SK-N-SH (cell line): ENCODE data around the gene WDR93. TPM values are rescaled to one million over a fixed set of nuclear protein-coding genes. Genes with fewer than 3 reads are reported as not detected.

ENCODE experiments used
- CTCF ChIA-PET: fragments of 300-600, 350-600 bp; formaldehyde crosslinking; extraction: SDS; loops from one replicate; lab custom pipeline; 2021; lab: Yijun Ruan, JAX
- POLR2A ChIA-PET: fragments of 350-600 bp; sonication (Branson Sonifier 250); formaldehyde crosslinking; extraction: SDS; loops from one replicate; lab custom pipeline; 2020; ENCODE audit warnings: antibody characterized with exemption, inconsistent platforms; lab: Yijun Ruan, JAX
- DNase-seq: peaks from one replicate; pipeline ENCODE4 v3.0.0; 2012
- H2AFZ ChIP-seq: fragments of 200-600 bp; sonication (generic); 2 replicates; pipeline ENCODE4 v1.8.1; 2016; ENCODE audit warnings: antibody characterized with exemption, mild to moderate bottlenecking, low read depth
- H3F3A ChIP-seq: fragments of 200-600 bp; sonication (generic); replicated peaks from 2 replicates; pipeline ENCODE3; 2016; ENCODE audit warnings: antibody characterized with exemption, mild to moderate bottlenecking; ENCODE audit not compliant: insufficient read depth
- H3K27ac ChIP-seq, 2 experiments: fragments of 200-500 bp in 1 of 2; fragments of 200-600 bp in 1 of 2; sonication (Bioruptor generic) in 1 of 2; sonication (generic), shearing (Covaris generic) in 1 of 2; 2 replicates each; pipeline versions ENCODE4 v1.5.1 to v1.6.1; 2014 to 2016; ENCODE audit warnings: low read depth in 2 of 2, inconsistent platforms in 1 of 2, low read length in 1 of 2, mild to moderate bottlenecking in 1 of 2, mixed read lengths in 1 of 2
- H3K27me3 ChIP-seq: fragments of 200-600 bp; sonication (generic), shearing (Covaris generic); 2 replicates; pipeline ENCODE4 v1.6.1; 2016; ENCODE audit warnings: mixed run types; ENCODE audit not compliant: insufficient read depth
- H3K36me3 ChIP-seq, 2 experiments: fragments of 200-500 bp in 1 of 2; fragments of 200-600 bp in 1 of 2; sonication (Bioruptor generic) in 1 of 2; sonication (generic) in 1 of 2; replicated peaks in 1 of 2; 2 replicates each; pipeline versions ENCODE3 to v1.5.1; 2014 to 2016; ENCODE audit warnings: low read length in 1 of 2, mild to moderate bottlenecking in 1 of 2; ENCODE audit not compliant: insufficient read depth in 2 of 2, control insufficient read depth in 1 of 2
- H3K4me1 ChIP-seq, 2 experiments: fragments of 200-500 bp in 1 of 2; fragments of 200-600 bp in 1 of 2; sonication (Bioruptor generic) in 1 of 2; sonication (generic), shearing (Covaris generic) in 1 of 2; 2 replicates each; pipeline versions ENCODE4 v1.5.1 to v1.6.1; 2014 to 2016; ENCODE audit warnings: low read depth in 1 of 2, low read length in 1 of 2, mixed run types in 1 of 2; ENCODE audit not compliant: insufficient read depth in 2 of 2, control insufficient read depth in 1 of 2
- H3K4me2 ChIP-seq: fragments of 200-600 bp; sonication (generic), shearing (Covaris generic); 2 replicates; pipeline ENCODE4 v1.6.1; 2017; ENCODE audit warnings: mixed run types
- H3K4me3 ChIP-seq, 2 experiments: fragments of 200-500 bp in 1 of 2; fragments of 200-600 bp in 1 of 2; sonication (Bioruptor generic) in 1 of 2; sonication (generic), shearing (Covaris generic) in 1 of 2; 2 replicates each; pipeline versions ENCODE4 v1.5.1 to v1.8.1; 2014 to 2016; ENCODE audit warnings: low read depth in 2 of 2, inconsistent platforms in 1 of 2, low read length in 1 of 2, mild to moderate bottlenecking in 1 of 2, mixed read lengths in 1 of 2, moderate library complexity in 1 of 2
- H3K79me2 ChIP-seq: fragments of 200-600 bp; sonication (generic); 2 replicates; pipeline ENCODE4 v1.8.1; 2017; ENCODE audit warnings: mild to moderate bottlenecking; ENCODE audit not compliant: insufficient read depth
- H3K9ac ChIP-seq: fragments of 200-600 bp; sonication (generic); 2 replicates; pipeline ENCODE4 v1.6.1; 2017; ENCODE audit warnings: mixed run types
- H3K9me2 ChIP-seq: fragments of 200-600 bp; sonication (generic); 2 replicates; pipeline ENCODE4 v1.6.1; 2017; ENCODE audit warnings: mixed run types
- H3K9me3 ChIP-seq: fragments of 200-600 bp; sonication (generic); 2 replicates; pipeline ENCODE4 v1.6.1; 2017; ENCODE audit warnings: mixed run types, mild to moderate bottlenecking, moderate library complexity
- H4K20me1 ChIP-seq: fragments of 200-600 bp; sonication (generic); 2 replicates; pipeline ENCODE4 v1.6.1; 2017; ENCODE audit warnings: mild to moderate bottlenecking, mixed run types; ENCODE audit not compliant: insufficient read depth
- EZH2phosphoT487 ChIP-seq: fragments of 200-600 bp; sonication (generic); IDR thresholded peaks from 2 replicates; pipeline ENCODE4 v1.6.1; 2017; ENCODE audit warnings: low read depth, mixed run types, mild to moderate bottlenecking, antibody characterized with exemption, moderate library complexity, borderline replicate concordance
- FOXM1 ChIP-seq: IDR thresholded peaks from 2 replicates; pipeline ENCODE4 v1.4.0; 2012; ENCODE audit warnings: low read depth, mild to moderate bottlenecking
- NFIC ChIP-seq: IDR thresholded peaks from 2 replicates; pipeline ENCODE4 v1.4.0; 2012; ENCODE audit warnings: borderline replicate concordance
- POLR2AphosphoS5 ChIP-seq: IDR thresholded peaks from 2 replicates; pipeline ENCODE4 v1.6.1; 2012; ENCODE audit warnings: low read depth, low read length
- RCOR1 ChIP-seq: fragments of 150-350 bp; IDR thresholded peaks from 2 replicates; pipeline ENCODE4 v1.6.1; 2017; ENCODE audit warnings: antibody characterized with exemption, low read length
- SMC3 ChIP-seq: IDR thresholded peaks from 2 replicates; pipeline ENCODE4 v1.6.1; 2012; ENCODE audit warnings: low read depth, low read length, improper control_type of control experiment
- WGBS: methylation state at CpG from one replicate; pipeline ENCODE4 v1.1.6; 2017; ENCODE audit warnings: low lambda C conversion rate; 5-methylcytosine and 5-hydroxymethylcytosine counted together
- polyA plus RNA-seq, 3 experiments: library from polyadenylated mRNA; depleted of rRNA; stranded (reverse); fragments of >200 nt; gene quantifications; 2 replicates each; pipeline ENCODE4 v1.2.3, GENCODE V29; 2012
- TF ChIP-seq, protein P1 (sequence below): fragments of 200-600 bp; sonication (generic); IDR thresholded peaks from 2 replicates; pipeline ENCODE4 v1.6.1; 2017; ENCODE audit warnings: antibody characterized with exemption, mild to moderate bottlenecking, moderate library complexity
- TF ChIP-seq, protein P2 (sequence below): IDR thresholded peaks from 2 replicates; pipeline ENCODE4; 2012

WDR93 gene
- polyA plus RNA-seq, 1 of the 3 experiments (the other 2 are of a cell fraction): 0.35 TPM

DNA sequence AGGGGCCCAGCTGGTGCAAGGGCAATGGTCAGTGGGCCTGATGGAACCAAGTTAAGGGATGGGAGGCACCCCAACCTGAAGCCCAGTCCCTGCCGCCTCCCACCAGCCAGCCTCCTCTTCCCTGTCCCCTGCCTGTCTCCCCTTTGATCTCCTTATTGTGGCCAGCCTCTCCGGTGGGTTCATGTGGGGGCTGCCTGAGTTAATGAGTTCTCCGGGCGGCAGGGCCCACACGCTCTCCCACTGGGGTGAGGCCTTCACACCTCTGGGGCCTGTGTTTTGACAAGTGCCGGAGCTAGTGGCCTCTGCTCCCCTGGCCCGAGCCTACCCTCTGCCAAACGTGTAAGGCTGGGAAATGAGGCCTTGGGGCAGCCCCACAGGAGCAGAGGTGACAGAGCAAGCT is 67.7 kb downstream of the WDR93 start:
- 96% methylated on average over 5 of the region's 8 CpGs for WGBS
- no peak overlapping the region for H3K4me2 ChIP-seq
- no peak overlapping the region for H3K27ac ChIP-seq
- no peaks in the 10 kb centered on the region for H3K9me3 ChIP-seq
- H4K20me1 ChIP-seq: no peaks in the 10 kb centered on the region
- POLR2A ChIA-PET: no interaction called here
- H3K27me3 ChIP-seq: no peaks in the 10 kb centered on the region
- DNase-seq: no peak
- no peak overlapping the region for H3K9ac ChIP-seq
- no peaks in the 10 kb centered on the region for H3K9me2 ChIP-seq
- H3K4me1 ChIP-seq: peaks cover 4 to 20% of the 10 kb centered on the region in 2 experiments; a peak in 1 of 4 replicates
- CTCF ChIA-PET: interaction anchor here (0.6 to 6.9 kb wide), 4 partner anchors 11 to 741 kb away, joined by 3 to 153 read pairs (median 18); no protein-coding TSS in a partner anchor
- H3K79me2 ChIP-seq: no peaks in the 10 kb centered on the region
- TF ChIP-seq SMC3 (no peak), FOXM1 (no peak), POLR2AphosphoS5 (no peak), NFIC (no peak)
- TF ChIP-seq, protein P1, sequence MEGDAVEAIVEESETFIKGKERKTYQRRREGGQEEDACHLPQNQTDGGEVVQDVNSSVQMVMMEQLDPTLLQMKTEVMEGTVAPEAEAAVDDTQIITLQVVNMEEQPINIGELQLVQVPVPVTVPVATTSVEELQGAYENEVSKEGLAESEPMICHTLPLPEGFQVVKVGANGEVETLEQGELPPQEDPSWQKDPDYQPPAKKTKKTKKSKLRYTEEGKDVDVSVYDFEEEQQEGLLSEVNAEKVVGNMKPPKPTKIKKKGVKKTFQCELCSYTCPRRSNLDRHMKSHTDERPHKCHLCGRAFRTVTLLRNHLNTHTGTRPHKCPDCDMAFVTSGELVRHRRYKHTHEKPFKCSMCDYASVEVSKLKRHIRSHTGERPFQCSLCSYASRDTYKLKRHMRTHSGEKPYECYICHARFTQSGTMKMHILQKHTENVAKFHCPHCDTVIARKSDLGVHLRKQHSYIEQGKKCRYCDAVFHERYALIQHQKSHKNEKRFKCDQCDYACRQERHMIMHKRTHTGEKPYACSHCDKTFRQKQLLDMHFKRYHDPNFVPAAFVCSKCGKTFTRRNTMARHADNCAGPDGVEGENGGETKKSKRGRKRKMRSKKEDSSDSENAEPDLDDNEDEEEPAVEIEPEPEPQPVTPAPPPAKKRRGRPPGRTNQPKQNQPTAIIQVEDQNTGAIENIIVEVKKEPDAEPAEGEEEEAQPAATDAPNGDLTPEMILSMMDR: no peak
- no peak overlapping the region for H3K4me3 ChIP-seq
- H3K36me3 ChIP-seq: no peaks in the 10 kb centered on the region
- no peak overlapping the region for H2AFZ ChIP-seq
- no peaks in the 10 kb centered on the region for H3F3A ChIP-seq

DNA sequence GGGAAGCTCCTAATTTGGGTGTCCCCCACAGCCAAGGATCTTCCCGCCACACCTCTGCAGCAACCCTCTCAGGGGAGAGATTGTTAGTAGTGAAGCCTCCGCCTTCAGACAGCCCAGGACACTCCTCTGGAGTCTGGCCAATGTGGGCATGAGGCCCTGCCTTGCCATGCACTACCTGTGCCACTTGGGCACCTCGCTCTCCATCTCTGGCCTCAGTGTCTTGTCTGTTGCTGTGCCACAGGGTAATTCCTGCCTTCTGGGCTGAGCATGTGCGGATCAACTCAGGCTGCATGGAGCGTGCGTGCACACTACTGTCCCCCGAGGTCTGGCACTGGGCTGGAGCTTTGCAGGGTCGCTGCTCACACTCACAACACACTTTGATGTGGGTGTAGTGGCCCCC is 68.4 kb downstream of the WDR93 start:
- no peak overlapping the region for H2AFZ ChIP-seq
- H3K36me3 ChIP-seq: no peaks in the 10 kb centered on the region
- H3K9ac ChIP-seq: no peak overlapping the region
- DNase-seq: no peak
- H3K79me2 ChIP-seq: no peaks in the 10 kb centered on the region
- no peaks in the 10 kb centered on the region for H3F3A ChIP-seq
- H3K27ac ChIP-seq: no peak overlapping the region
- peaks cover 4 to 20% of the 10 kb centered on the region in 2 experiments; a peak in 1 of 4 replicates for H3K4me1 ChIP-seq
- TF ChIP-seq, protein P2, sequence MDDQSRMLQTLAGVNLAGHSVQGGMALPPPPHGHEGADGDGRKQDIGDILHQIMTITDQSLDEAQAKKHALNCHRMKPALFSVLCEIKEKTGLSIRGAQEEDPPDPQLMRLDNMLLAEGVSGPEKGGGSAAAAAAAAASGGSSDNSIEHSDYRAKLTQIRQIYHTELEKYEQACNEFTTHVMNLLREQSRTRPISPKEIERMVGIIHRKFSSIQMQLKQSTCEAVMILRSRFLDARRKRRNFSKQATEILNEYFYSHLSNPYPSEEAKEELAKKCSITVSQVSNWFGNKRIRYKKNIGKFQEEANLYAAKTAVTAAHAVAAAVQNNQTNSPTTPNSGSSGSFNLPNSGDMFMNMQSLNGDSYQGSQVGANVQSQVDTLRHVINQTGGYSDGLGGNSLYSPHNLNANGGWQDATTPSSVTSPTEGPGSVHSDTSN: no peak
- no peak for TF ChIP-seq RCOR1
- TF ChIP-seq POLR2AphosphoS5: no peak
- TF ChIP-seq EZH2phosphoT487: no peak
- no peak for TF ChIP-seq FOXM1
- H3K27me3 ChIP-seq: no peaks in the 10 kb centered on the region
- CTCF ChIA-PET: interaction anchor here (0.6 to 6.9 kb wide), 7 partner anchors 9 to 741 kb away, joined by 3 to 153 read pairs (median 20); partner anchors contain the start of gene MESP1
- WGBS: 91% methylated on average over 5 of the region's 8 CpGs
- H3K9me3 ChIP-seq: no peaks in the 10 kb centered on the region
- no peak overlapping the region for H3K4me3 ChIP-seq
- POLR2A ChIA-PET: no interaction called here
- no peak overlapping the region for H3K4me2 ChIP-seq
- no peaks in the 10 kb centered on the region for H3K9me2 ChIP-seq
- no peaks in the 10 kb centered on the region for H4K20me1 ChIP-seq
